ENCODE measurements around the gene MARCHF4.

MARCHF4 gene

DNA sequence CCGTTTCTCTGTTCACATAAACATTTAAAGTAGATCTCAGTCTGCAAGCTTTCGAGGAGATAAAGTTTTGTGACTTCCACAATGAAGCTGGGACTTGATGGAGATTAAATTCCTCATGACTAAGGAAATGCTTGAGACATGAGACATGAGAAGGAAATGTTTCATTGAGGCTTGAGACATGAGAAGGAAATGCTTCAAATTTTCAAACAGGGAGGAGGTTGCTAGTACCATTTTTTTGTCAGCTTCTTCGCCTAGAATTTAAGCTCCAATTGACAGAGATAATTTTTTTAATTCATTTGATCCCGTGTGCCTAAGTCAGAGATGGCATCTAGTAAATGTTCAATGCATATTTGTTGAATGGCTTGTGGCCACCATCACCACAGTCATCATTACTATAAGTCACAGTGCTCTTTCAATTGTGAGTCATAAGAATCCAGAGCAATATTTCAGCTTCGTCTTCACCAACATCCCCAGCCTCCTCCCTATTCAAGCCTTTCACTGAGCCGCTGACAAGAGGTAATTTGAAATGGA is 543 bp upstream of the MARCHF4 start:
- no peaks in the 10 kb centered on the region for H3K36me3 ChIP-seq (ENCODE audit: control insufficient read depth in 2 of 2, insufficient read depth in 2 of 2, low read length in 2 of 2)
- H3K9ac ChIP-seq (ENCODE audit: low read depth in 1 of 2, low read length in 2 of 2), result no peak overlapping the region
- no peaks in the 10 kb centered on the region for H3K9me3 ChIP-seq (ENCODE audit: control insufficient read depth in 2 of 2, low read length in 2 of 2)
- no peaks in the 10 kb centered on the region for H3K4me1 ChIP-seq (ENCODE audit: control insufficient read depth in 2 of 2, insufficient read depth in 2 of 2, low read length in 2 of 2)
- H3K27me3 ChIP-seq (ENCODE audit: control insufficient read depth in 2 of 2, insufficient read depth in 2 of 2, low read length in 2 of 2), result peaks cover 29 to 30% of the 10 kb centered on the region in 2 donors
- no peak overlapping the region for H3K4me3 ChIP-seq (ENCODE audit: low read length in 2 of 2)
- no peak overlapping the region for H3K27ac ChIP-seq (ENCODE audit: low read depth in 2 of 2, low read length in 2 of 2)

- H3K4me3 ChIP-seq (ENCODE audit: low read length in 2 of 2), result no peak overlapping the region
- H3K27ac ChIP-seq (ENCODE audit: low read depth in 2 of 2, low read length in 2 of 2), result no peak overlapping the region
- H3K4me1 ChIP-seq (ENCODE audit: control insufficient read depth in 2 of 2, insufficient read depth in 2 of 2, low read length in 2 of 2), result no peaks in the 10 kb centered on the region
- H3K9ac ChIP-seq (ENCODE audit: low read depth in 1 of 2, low read length in 2 of 2), result no peak overlapping the region
- peaks cover 29 to 30% of the 10 kb centered on the region in 2 donors for H3K27me3 ChIP-seq (ENCODE audit: control insufficient read depth in 2 of 2, insufficient read depth in 2 of 2, low read length in 2 of 2)
- no peaks in the 10 kb centered on the region for H3K9me3 ChIP-seq (ENCODE audit: control insufficient read depth in 2 of 2, low read length in 2 of 2)
- no peaks in the 10 kb centered on the region for H3K36me3 ChIP-seq (ENCODE audit: control insufficient read depth in 2 of 2, insufficient read depth in 2 of 2, low read length in 2 of 2)
These were observed 1.1 kb downstream of the MARCHF4 start for GRCh38 chr2:216370961-216371712.

DNA sequence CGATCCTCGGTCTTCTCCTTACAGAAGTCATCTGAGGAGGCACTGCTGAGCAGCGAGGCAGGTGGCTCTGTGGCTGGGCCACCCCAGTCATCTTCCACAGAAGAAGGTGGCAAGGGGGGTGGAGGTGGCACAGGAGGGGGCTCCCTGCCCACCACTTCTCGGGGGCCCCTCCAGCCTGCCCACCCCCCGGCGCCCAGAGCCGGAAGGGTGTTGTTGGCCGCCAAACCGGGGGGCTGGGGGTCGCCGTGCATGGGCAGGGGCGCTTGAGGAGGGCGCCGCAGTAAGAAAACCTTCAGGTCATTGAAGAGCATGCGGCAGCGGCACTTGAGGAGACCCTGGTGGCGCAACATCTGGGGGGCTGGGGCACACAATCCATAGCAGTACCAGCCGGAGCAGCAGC is 2.5 kb downstream of the MARCHF4 start:
- H3K27ac ChIP-seq (ENCODE audit: low read depth in 2 of 2, low read length in 2 of 2), result no peak overlapping the region
- no peaks in the 10 kb centered on the region for H3K9me3 ChIP-seq (ENCODE audit: control insufficient read depth in 2 of 2, low read length in 2 of 2)
- no peak overlapping the region for H3K9ac ChIP-seq (ENCODE audit: low read depth in 1 of 2, low read length in 2 of 2)
- H3K4me3 ChIP-seq (ENCODE audit: low read length in 2 of 2), result no peak overlapping the region
- H3K27me3 ChIP-seq (ENCODE audit: control insufficient read depth in 2 of 2, insufficient read depth in 2 of 2, low read length in 2 of 2), result peaks cover 29 to 34% of the 10 kb centered on the region in 2 donors
- H3K36me3 ChIP-seq (ENCODE audit: control insufficient read depth in 2 of 2, insufficient read depth in 2 of 2, low read length in 2 of 2), result no peaks in the 10 kb centered on the region
- no peaks in the 10 kb centered on the region for H3K4me1 ChIP-seq (ENCODE audit: control insufficient read depth in 2 of 2, insufficient read depth in 2 of 2, low read length in 2 of 2)

GRCh38 chr2:216366777-216367471 is 5.4 kb downstream of the MARCHF4 start:
- no peak overlapping the region for H3K27ac ChIP-seq (ENCODE audit: low read depth in 2 of 2, low read length in 2 of 2)
- no peaks in the 10 kb centered on the region for H3K9me3 ChIP-seq (ENCODE audit: control insufficient read depth in 2 of 2, low read length in 2 of 2)
- no peaks in the 10 kb centered on the region for H3K4me1 ChIP-seq (ENCODE audit: control insufficient read depth in 2 of 2, insufficient read depth in 2 of 2, low read length in 2 of 2)
- H3K4me3 ChIP-seq (ENCODE audit: low read length in 2 of 2), result no peak overlapping the region
- H3K9ac ChIP-seq (ENCODE audit: low read depth in 1 of 2, low read length in 2 of 2), result no peak overlapping the region
- no peaks in the 10 kb centered on the region for H3K36me3 ChIP-seq (ENCODE audit: control insufficient read depth in 2 of 2, insufficient read depth in 2 of 2, low read length in 2 of 2)
- peaks cover 20 to 21% of the 10 kb centered on the region in 2 donors for H3K27me3 ChIP-seq (ENCODE audit: control insufficient read depth in 2 of 2, insufficient read depth in 2 of 2, low read length in 2 of 2)

DNA sequence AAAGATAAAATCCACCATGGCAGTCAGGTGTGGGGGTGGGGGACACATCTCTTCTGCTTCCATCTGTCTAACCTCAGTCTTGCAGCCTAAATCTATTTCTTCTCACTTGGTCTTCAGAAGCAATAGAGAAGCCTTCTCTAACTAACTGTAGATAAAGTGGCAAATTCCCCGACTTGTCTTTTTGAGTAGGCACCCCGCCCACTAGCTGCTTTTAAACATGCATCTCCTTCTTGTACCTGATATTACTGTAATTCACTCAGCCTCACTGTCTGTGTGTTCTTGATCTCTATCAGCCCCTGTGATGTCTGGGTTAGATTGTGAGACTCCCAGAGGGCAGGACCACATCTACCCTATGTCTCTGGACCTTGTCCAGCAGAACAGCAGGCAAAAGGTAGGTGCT is 6.8 kb downstream of the MARCHF4 start:
- Histone ChIP-seq H3K27ac (ENCODE audit: low read depth in 2 of 2, low read length in 2 of 2) (no peak overlapping the region), H3K9ac (ENCODE audit: low read depth in 1 of 2, low read length in 2 of 2) (no peak overlapping the region), H3K27me3 (ENCODE audit: control insufficient read depth in 2 of 2, insufficient read depth in 2 of 2, low read length in 2 of 2) (peaks cover 11 to 13% of the 10 kb centered on the region in 2 donors), H3K4me1 (ENCODE audit: control insufficient read depth in 2 of 2, insufficient read depth in 2 of 2, low read length in 2 of 2) (no peaks in the 10 kb centered on the region), H3K4me3 (ENCODE audit: low read length in 2 of 2) (no peak overlapping the region), H3K9me3 (ENCODE audit: control insufficient read depth in 2 of 2, low read length in 2 of 2) (no peaks in the 10 kb centered on the region), H3K36me3 (ENCODE audit: control insufficient read depth in 2 of 2, insufficient read depth in 2 of 2, low read length in 2 of 2) (no peaks in the 10 kb centered on the region)

GRCh38 chr2:216363221-216363620 is 9.1 kb downstream of the MARCHF4 start:
- no peaks in the 10 kb centered on the region for H3K4me1 ChIP-seq (ENCODE audit: control insufficient read depth in 2 of 2, insufficient read depth in 2 of 2, low read length in 2 of 2)
- H3K9me3 ChIP-seq (ENCODE audit: control insufficient read depth in 2 of 2, low read length in 2 of 2), result no peaks in the 10 kb centered on the region
- H3K27ac ChIP-seq (ENCODE audit: low read depth in 2 of 2, low read length in 2 of 2), result no peak overlapping the region
- peaks cover under 1 to 3% of the 10 kb centered on the region in 2 donors for H3K27me3 ChIP-seq (ENCODE audit: control insufficient read depth in 2 of 2, insufficient read depth in 2 of 2, low read length in 2 of 2)
- no peak overlapping the region for H3K4me3 ChIP-seq (ENCODE audit: low read length in 2 of 2)
- H3K36me3 ChIP-seq (ENCODE audit: control insufficient read depth in 2 of 2, insufficient read depth in 2 of 2, low read length in 2 of 2), result no peaks in the 10 kb centered on the region
- H3K9ac ChIP-seq (ENCODE audit: low read depth in 1 of 2, low read length in 2 of 2), result no peak overlapping the region

DNA sequence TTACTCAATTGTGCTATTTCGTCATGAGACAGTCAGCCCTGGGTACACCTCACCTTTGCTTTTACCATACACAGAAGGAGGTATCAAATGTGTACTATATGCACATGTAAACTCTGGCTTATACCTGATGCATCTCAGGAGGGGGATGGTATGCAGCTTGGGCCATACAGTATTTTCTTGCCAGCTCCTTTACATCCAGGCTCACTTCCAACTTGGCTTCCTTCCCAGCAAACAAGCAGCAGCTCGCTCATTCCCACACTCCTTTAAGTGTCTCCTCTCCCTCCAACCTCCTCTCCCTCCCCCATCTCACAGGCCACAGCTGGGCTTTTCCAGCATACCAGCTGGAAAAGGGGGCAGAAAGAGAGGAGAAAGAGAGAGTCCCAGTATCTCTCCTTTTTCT is 9.6 kb downstream of the MARCHF4 start:
- Histone ChIP-seq H3K4me1 (ENCODE audit: control insufficient read depth in 2 of 2, insufficient read depth in 2 of 2, low read length in 2 of 2) (no peaks in the 10 kb centered on the region), H3K27me3 (ENCODE audit: control insufficient read depth in 2 of 2, insufficient read depth in 2 of 2, low read length in 2 of 2) (peaks cover 0 to 3% of the 10 kb centered on the region in 2 donors), H3K9me3 (ENCODE audit: control insufficient read depth in 2 of 2, low read length in 2 of 2) (no peaks in the 10 kb centered on the region), H3K36me3 (ENCODE audit: control insufficient read depth in 2 of 2, insufficient read depth in 2 of 2, low read length in 2 of 2) (no peaks in the 10 kb centered on the region), H3K9ac (ENCODE audit: low read depth in 1 of 2, low read length in 2 of 2) (no peak overlapping the region), H3K4me3 (ENCODE audit: low read length in 2 of 2) (no peak overlapping the region), H3K27ac (ENCODE audit: low read depth in 2 of 2, low read length in 2 of 2) (no peak overlapping the region)

DNA sequence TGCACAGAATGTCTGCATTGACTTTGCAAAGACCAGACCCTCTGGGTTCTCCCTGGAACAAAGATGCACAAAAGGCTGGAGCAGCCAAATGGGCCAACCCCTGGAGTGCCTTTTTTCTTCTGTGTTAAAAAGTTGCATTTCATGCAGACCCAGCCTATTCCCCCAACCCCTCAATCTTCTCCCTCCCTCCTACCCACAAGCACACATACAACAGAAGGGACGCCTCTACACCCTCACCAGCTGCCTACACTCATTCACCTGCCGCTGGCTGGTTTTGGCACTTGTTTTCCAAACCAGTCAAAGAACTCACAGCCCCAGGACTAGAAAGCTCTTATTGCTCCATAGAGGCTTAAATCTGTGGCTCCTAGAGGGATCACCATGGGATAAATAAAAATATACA is 16.6 kb downstream of the MARCHF4 start:
- H3K36me3 ChIP-seq (ENCODE audit: control insufficient read depth in 2 of 2, insufficient read depth in 2 of 2, low read length in 2 of 2), result no peaks in the 10 kb centered on the region
- no peaks in the 10 kb centered on the region for H3K4me1 ChIP-seq (ENCODE audit: control insufficient read depth in 2 of 2, insufficient read depth in 2 of 2, low read length in 2 of 2)
- H3K27ac ChIP-seq (ENCODE audit: low read depth in 2 of 2, low read length in 2 of 2), result no peak overlapping the region
- H3K9me3 ChIP-seq (ENCODE audit: control insufficient read depth in 2 of 2, low read length in 2 of 2), result no peaks in the 10 kb centered on the region
- no peak overlapping the region for H3K9ac ChIP-seq (ENCODE audit: low read depth in 1 of 2, low read length in 2 of 2)
- no peak overlapping the region for H3K4me3 ChIP-seq (ENCODE audit: low read length in 2 of 2)
- H3K27me3 ChIP-seq (ENCODE audit: control insufficient read depth in 2 of 2, insufficient read depth in 2 of 2, low read length in 2 of 2), result no peaks in the 10 kb centered on the region

- H3K9me3 ChIP-seq (ENCODE audit: control insufficient read depth in 2 of 2, low read length in 2 of 2), result no peaks in the 10 kb centered on the region
- no peaks in the 10 kb centered on the region for H3K4me1 ChIP-seq (ENCODE audit: control insufficient read depth in 2 of 2, insufficient read depth in 2 of 2, low read length in 2 of 2)
- no peaks in the 10 kb centered on the region for H3K27me3 ChIP-seq (ENCODE audit: control insufficient read depth in 2 of 2, insufficient read depth in 2 of 2, low read length in 2 of 2)
- H3K4me3 ChIP-seq (ENCODE audit: low read length in 2 of 2), result no peak overlapping the region
- no peak overlapping the region for H3K9ac ChIP-seq (ENCODE audit: low read depth in 1 of 2, low read length in 2 of 2)
- H3K27ac ChIP-seq (ENCODE audit: low read depth in 2 of 2, low read length in 2 of 2), result no peak overlapping the region
- no peaks in the 10 kb centered on the region for H3K36me3 ChIP-seq (ENCODE audit: control insufficient read depth in 2 of 2, insufficient read depth in 2 of 2, low read length in 2 of 2)
These were observed 18.0 kb downstream of the MARCHF4 start for GRCh38 chr2:216354306-216354705.

- Histone ChIP-seq H3K27ac (ENCODE audit: low read depth in 2 of 2, low read length in 2 of 2) (peak overlapping the region; percentile 9 to 38), H3K9me3 (ENCODE audit: control insufficient read depth in 2 of 2, low read length in 2 of 2) (no peaks in the 10 kb centered on the region), H3K4me3 (ENCODE audit: low read length in 2 of 2) (no peak overlapping the region), H3K27me3 (ENCODE audit: control insufficient read depth in 2 of 2, insufficient read depth in 2 of 2, low read length in 2 of 2) (no peaks in the 10 kb centered on the region), H3K4me1 (ENCODE audit: control insufficient read depth in 2 of 2, insufficient read depth in 2 of 2, low read length in 2 of 2) (no peaks in the 10 kb centered on the region), H3K9ac (ENCODE audit: low read depth in 1 of 2, low read length in 2 of 2) (no peak overlapping the region), H3K36me3 (ENCODE audit: control insufficient read depth in 2 of 2, insufficient read depth in 2 of 2, low read length in 2 of 2) (no peaks in the 10 kb centered on the region)
These were observed 19.5 kb downstream of the MARCHF4 start for GRCh38 chr2:216352653-216353270.

Data from mucosa of rectum (tissue), 2 donors.